ENCODE results near the gene IGF2BP1.

The IGF2BP1 gene

DNA sequence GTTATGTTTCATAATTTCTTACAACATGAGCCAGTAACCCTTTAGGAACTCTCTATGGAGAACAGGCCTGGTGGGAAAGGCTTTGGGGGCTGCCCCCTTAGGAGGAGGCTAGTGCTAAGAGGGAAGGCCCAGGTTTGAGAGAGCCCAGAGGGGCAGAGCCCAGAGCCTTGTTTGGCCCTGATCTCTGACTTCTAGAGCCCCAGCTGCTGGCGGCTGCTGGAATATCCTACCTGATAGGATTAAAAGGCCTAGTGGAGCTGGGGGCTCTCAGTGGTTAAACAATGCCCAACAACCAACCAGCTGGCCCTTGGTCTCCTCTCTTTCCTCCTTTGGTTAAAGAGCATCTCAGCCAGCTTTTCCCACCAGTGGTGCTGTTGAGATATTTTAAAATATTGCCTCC, 54.1 kb downstream of the IGF2BP1 start:
- no peaks in the 10 kb centered on the region for H3K36me3 Mint-ChIP-seq
- no peaks in the 10 kb centered on the region for H3K9me3 Mint-ChIP-seq
- H3K27me3 Mint-ChIP-seq: no peaks in the 10 kb centered on the region
- H3K27ac Mint-ChIP-seq: no peak overlapping the region
- H3K4me1 Mint-ChIP-seq: no peaks in the 10 kb centered on the region
- no peak overlapping the region for H3K4me3 Mint-ChIP-seq

GRCh38 chr17:49053171-49053829, 56.1 kb downstream of the IGF2BP1 start:
- Mint-ChIP-seq H3K36me3 (no peaks in the 10 kb centered on the region), H3K9me3 (no peaks in the 10 kb centered on the region), H3K27me3 (no peaks in the 10 kb centered on the region), H3K4me1 (no peaks in the 10 kb centered on the region), H3K27ac (no peak overlapping the region), H3K4me3 (no peak overlapping the region)

DNA sequence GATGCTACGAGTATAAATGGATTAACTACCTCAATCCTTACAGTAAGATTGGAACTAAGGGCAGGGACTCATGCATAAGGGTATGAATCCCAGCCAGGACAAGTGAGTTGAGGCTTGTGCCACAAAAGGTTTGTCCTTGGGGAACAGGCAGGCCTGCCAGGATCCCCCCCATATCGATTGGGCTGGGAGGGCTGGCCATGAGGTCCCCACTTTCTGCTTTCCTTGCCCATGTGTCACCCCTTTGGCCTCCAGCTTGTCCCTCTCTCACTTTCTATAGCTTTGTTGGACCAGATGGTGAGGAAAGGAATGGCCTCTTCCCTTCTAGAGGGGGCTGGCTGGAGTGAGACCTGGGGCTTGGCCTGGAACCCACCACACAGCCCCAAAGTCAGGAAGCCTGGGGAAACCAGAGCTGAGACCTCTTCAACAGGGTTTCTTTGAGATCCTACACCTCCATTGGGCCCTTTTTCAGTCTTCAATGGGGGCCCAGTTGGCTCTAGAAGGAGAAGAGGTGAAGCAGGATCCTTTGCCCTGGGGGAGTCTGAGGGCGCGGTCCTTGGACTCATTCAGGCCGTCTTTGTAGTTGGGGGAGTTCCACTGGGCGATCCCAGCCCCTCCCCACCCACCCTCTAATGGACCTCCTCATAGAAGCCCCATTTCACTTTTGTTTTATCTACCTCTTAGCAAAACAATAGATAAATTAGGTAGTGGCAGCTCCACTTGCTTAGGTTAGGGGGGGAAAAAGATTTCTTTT, 57.3 kb downstream of the IGF2BP1 start:
- no peak overlapping the region for H3K4me3 Mint-ChIP-seq
- H3K27ac Mint-ChIP-seq: no peak overlapping the region
- no peaks in the 10 kb centered on the region for H3K9me3 Mint-ChIP-seq
- H3K36me3 Mint-ChIP-seq: no peaks in the 10 kb centered on the region
- no peaks in the 10 kb centered on the region for H3K27me3 Mint-ChIP-seq
- no peaks in the 10 kb centered on the region for H3K4me1 Mint-ChIP-seq

- H3K36me3 Mint-ChIP-seq: no peaks in the 10 kb centered on the region
- H3K4me1 Mint-ChIP-seq: no peaks in the 10 kb centered on the region
- H3K4me3 Mint-ChIP-seq: no peak overlapping the region
- peaks cover 1% of the 10 kb centered on the region for H3K27me3 Mint-ChIP-seq
- H3K27ac Mint-ChIP-seq: no peak overlapping the region
- no peaks in the 10 kb centered on the region for H3K9me3 Mint-ChIP-seq
Measured at GRCh38 chr17:49055181-49055927, 58.2 kb downstream of the IGF2BP1 start.

GRCh38 chr17:49061524-49061943, 64.3 kb downstream of the IGF2BP1 start:
- no peaks in the 10 kb centered on the region for H3K4me1 Mint-ChIP-seq
- H3K9me3 Mint-ChIP-seq: no peaks in the 10 kb centered on the region
- H3K36me3 Mint-ChIP-seq: no peaks in the 10 kb centered on the region
- no peak overlapping the region for H3K27ac Mint-ChIP-seq
- peaks cover 1% of the 10 kb centered on the region for H3K27me3 Mint-ChIP-seq
- no peak overlapping the region for H3K4me3 Mint-ChIP-seq

DNA sequence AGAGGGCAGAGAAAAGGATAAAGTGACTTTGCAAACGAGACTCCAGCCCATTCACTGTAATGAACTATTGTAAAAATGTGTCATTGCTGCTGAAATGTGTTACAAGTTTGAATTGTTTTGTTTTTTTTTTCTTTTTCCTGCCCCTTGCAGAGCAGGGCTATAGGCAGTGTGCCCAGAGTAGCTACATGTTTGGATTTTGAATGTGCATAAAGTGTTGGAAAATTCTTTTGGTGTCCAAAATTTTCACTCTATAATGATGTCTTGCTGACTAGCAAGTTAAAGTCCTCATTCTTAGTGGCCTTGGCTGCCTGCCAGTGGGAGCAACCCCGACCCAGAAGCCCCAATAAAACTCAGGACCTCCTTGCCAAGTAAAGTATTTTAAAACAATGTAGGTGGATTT, 66.5 kb downstream of the IGF2BP1 start:
- H3K9me3 Mint-ChIP-seq: no peaks in the 10 kb centered on the region

DNA sequence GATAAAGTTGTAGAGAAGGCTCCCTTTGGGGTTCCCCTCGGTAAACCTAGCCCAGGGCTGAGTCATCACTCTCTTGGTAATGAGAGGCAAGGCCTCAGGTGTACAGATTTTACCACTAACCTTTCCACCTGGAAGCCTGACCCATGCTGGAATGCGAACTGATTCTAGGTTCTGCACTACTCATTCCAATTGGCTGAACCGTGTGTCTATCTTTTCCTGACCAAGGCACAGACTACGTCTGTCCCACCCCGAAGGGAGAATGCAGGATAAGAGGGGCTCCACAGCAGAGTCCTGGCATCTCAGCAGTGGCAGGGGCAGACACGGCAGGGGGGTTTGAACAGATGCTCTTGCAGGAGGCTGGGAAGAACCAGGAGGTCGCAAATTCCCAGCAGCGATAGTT, 70.0 kb downstream of the IGF2BP1 start:
- no peak overlapping the region for H3K27ac Mint-ChIP-seq
- no peaks in the 10 kb centered on the region for H3K36me3 Mint-ChIP-seq
- no peaks in the 10 kb centered on the region for H3K9me3 Mint-ChIP-seq
- H3K27me3 Mint-ChIP-seq: peaks cover 1% of the 10 kb centered on the region
- no peaks in the 10 kb centered on the region for H3K4me1 Mint-ChIP-seq
- no peak overlapping the region for H3K4me3 Mint-ChIP-seq

More for the DNA sequence above, 66.5 kb downstream of the IGF2BP1 start:
- Mint-ChIP-seq H3K36me3 (no peaks in the 10 kb centered on the region), H3K4me1 (no peaks in the 10 kb centered on the region), H3K4me3 (no peak overlapping the region), H3K27me3 (peaks cover 1% of the 10 kb centered on the region), H3K27ac (no peak overlapping the region)

DNA sequence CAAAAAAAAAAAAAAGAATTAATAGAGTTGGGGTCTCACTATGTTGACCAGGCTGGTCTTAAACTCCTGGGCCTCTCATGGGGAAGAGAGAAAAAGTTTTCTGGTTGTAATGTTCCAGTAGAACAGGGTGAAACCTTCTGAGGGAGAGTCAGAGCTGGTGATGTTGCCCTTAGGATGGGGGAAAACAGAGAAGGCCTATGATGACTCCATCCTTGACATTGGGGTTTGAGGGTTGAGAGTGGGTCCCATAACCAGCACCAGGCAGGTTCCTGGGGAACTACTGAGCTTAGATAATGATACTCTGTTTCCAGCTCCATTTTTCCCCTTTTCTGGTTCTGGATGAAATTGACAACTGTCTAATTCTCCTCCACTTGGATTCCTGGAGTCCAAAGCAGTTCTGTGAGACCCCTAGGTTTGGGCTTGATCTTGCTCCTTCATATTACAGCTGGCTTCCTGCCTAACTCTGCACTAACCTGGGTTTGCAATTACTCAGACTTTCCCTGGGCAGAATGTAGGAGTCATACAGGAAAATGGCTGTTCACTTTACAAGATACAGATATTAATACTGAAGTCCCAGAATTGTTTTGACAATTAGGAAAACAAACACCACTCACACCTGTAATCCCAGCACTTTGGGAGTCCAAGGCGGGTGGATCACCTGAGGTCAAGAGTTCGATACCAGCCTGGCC, 72.5 kb downstream of the IGF2BP1 start:
- no peaks in the 10 kb centered on the region for H3K4me1 Mint-ChIP-seq
- no peaks in the 10 kb centered on the region for H3K36me3 Mint-ChIP-seq
- H3K4me3 Mint-ChIP-seq: no peak overlapping the region
- no peak overlapping the region for H3K27ac Mint-ChIP-seq
- no peaks in the 10 kb centered on the region for H3K9me3 Mint-ChIP-seq
- peaks cover 1% of the 10 kb centered on the region for H3K27me3 Mint-ChIP-seq

DNA sequence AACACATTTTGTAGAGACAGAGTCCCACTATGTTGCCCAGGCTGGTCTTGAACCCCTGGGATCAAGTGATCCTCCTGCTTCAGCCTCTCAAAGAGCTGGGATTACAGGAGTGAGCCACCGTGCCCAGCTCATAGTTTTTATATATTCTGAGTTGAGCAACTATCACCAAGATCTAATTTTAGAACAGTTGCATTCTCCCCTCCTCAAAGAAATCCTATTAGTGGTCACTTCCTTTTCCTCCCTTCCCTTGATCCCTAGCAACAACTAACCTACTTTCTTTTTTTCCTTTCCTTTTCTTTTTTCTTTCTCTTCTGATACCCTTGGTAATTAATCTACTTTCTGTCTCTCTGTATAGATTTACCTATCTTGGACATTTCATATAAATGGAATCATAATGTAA, 73.9 kb downstream of the IGF2BP1 start:
- H3K9me3 Mint-ChIP-seq: no peaks in the 10 kb centered on the region
- H3K36me3 Mint-ChIP-seq: no peaks in the 10 kb centered on the region
- no peaks in the 10 kb centered on the region for H3K4me1 Mint-ChIP-seq
- H3K27ac Mint-ChIP-seq: no peak overlapping the region
- H3K27me3 Mint-ChIP-seq: peaks cover 5% of the 10 kb centered on the region
- no peak overlapping the region for H3K4me3 Mint-ChIP-seq

DNA sequence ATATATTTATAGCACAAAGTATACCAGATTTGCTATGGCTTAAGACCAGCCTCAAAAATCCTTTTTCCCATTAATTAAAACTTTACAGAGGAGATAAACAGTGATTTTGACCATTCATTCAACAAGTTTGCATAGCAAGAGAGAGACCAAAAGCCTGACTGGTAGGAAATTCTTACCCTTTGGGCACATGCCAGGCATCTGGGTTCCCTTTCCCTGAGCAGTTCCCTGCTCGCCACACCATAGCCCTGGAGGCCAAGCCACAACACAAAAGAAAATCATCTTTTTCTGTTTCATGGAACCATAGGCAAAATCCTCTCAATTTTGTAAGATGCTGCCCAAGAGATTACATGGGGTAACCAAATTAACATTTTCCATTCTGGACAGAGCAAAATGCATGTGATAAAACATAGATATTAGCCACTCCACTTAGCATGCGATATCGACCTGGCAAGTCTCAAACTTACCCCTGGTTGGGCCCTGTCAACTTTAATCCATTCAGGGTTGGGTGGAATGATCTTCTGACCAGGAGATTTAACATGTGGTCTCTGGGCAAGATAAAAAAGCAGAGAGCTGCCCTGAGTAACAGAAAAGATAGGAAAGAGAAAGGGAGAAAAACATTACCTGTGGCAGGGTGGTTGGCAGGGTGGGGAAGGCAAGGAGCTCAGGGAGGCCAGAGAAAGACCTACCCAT, 77.8 kb downstream of the IGF2BP1 start:
- Mint-ChIP-seq H3K9me3 (no peaks in the 10 kb centered on the region), H3K36me3 (no peaks in the 10 kb centered on the region), H3K4me1 (no peaks in the 10 kb centered on the region), H3K27ac (no peak overlapping the region), H3K4me3 (no peak overlapping the region), H3K27me3 (peaks cover 9% of the 10 kb centered on the region)

DNA sequence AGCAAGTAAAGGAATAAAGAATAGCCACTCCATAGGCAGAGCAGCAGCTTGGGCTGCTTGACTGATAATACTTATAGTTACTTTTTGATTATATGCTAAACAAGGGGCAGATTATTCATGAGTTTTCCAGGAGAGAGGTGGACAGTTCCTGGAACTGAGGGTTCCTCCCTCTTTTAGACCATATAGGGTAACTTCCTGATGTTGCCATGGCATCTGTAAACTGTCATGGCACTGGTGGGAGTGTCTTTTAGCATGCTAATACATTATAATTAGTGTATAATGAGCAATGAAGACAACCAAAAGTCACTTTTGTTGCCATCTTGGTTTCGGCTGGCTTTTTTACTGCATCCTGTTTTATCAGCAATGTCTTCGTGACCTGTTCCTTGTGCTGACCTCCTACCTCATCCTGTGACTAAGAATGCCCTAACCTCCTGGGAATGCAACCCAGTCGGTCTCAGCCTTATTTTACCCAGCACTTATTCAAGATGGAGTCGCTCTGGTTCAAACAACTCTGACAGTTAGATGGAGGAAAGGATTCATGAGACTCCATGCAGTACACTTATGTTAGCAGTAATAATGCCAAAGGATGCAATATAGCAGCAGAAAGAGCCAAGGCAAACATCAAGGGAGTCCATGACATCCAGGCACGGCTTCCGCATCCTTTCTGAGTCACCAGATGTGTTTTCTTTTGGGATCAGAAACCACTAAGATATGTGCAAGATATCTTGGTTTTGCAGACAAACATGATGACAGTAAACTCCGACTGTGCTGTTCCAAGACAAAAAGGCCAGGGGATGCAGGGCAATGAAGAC, 79.6 kb downstream of the IGF2BP1 start:
- peaks cover 8% of the 10 kb centered on the region for H3K27me3 Mint-ChIP-seq
- H3K9me3 Mint-ChIP-seq: no peaks in the 10 kb centered on the region
- H3K36me3 Mint-ChIP-seq: no peaks in the 10 kb centered on the region
- H3K4me1 Mint-ChIP-seq: no peaks in the 10 kb centered on the region
- no peak overlapping the region for H3K27ac Mint-ChIP-seq
- no peak overlapping the region for H3K4me3 Mint-ChIP-seq

GRCh38 chr17:49078248-49078647, 81.1 kb downstream of the IGF2BP1 start:
- no peaks in the 10 kb centered on the region for H3K36me3 Mint-ChIP-seq
- H3K27ac Mint-ChIP-seq: no peak overlapping the region
- no peaks in the 10 kb centered on the region for H3K4me1 Mint-ChIP-seq
- no peak overlapping the region for H3K4me3 Mint-ChIP-seq
- H3K27me3 Mint-ChIP-seq: peaks cover 8% of the 10 kb centered on the region
- no peaks in the 10 kb centered on the region for H3K9me3 Mint-ChIP-seq

- H3K4me3 Mint-ChIP-seq: no peak overlapping the region
- no peaks in the 10 kb centered on the region for H3K36me3 Mint-ChIP-seq
- H3K27me3 Mint-ChIP-seq: peaks cover 6% of the 10 kb centered on the region
- H3K4me1 Mint-ChIP-seq: no peaks in the 10 kb centered on the region
- no peak overlapping the region for H3K27ac Mint-ChIP-seq
- H3K9me3 Mint-ChIP-seq: no peaks in the 10 kb centered on the region
Measured at GRCh38 chr17:49079840-49080663, 82.9 kb downstream of the IGF2BP1 start.

DNA sequence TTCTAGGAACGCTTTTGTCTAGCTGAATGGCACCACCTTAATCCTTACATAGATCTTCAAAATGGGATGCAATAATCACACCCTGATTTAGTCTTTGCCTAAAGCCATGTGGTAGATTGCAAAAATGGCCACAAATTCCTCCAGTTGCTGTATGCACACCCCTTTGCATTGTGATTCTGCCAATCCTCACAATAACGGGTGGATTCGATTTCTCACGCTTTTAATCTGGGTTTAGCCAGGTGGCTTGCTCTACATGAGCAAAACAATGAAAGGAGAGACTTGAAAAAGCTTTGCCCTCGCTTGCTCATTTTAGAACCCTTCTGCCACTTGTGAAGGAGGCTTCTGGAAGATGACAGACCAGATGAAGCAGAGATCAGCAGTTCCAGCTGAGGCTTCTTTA, 85.0 kb downstream of the IGF2BP1 start:
- peaks cover 5% of the 10 kb centered on the region for H3K27me3 Mint-ChIP-seq
- H3K4me3 Mint-ChIP-seq: no peak overlapping the region
- H3K4me1 Mint-ChIP-seq: no peaks in the 10 kb centered on the region
- H3K9me3 Mint-ChIP-seq: no peaks in the 10 kb centered on the region
- no peak overlapping the region for H3K27ac Mint-ChIP-seq
- no peaks in the 10 kb centered on the region for H3K36me3 Mint-ChIP-seq

Measured in activated naive CD4-positive, alpha-beta T cell treated with anti-CD3 and anti-CD28 coated beads, Interleukin-2, amount 50 U/mL, for 24 hours (primary cell).